Hepatocyte (in vitro differentiated cells): ENCODE data around the gene GLCE. TPM values are rescaled to one million over a fixed set of nuclear protein-coding genes. Genes with fewer than 3 reads are reported as not detected.
A peak's percentile ranks its signal among the peaks of the same experiment; 100 is the strongest.

Experiments
- DNase-seq: peaks from one replicate; pipeline ENCODE4 v3.0.0-alpha.2; 2016; ENCODE audit warnings: low spot score
- H2AFZ ChIP-seq: fragments of 200-600 bp; sonication (generic); 2 replicates; pipeline ENCODE4 v1.6.0; 2016; ENCODE audit warnings: antibody characterized with exemption, mild to moderate bottlenecking
- H3K27ac ChIP-seq: fragments of 200-600 bp; sonication (generic); 2 replicates; pipeline ENCODE4 v1.5.1; 2016; ENCODE audit warnings: mild to moderate bottlenecking
- H3K27me3 ChIP-seq: fragments of 200-600 bp; sonication (generic); 2 replicates; pipeline ENCODE4 v1.6.1; 2016
- H3K36me3 ChIP-seq: fragments of 200-600 bp; sonication (generic); replicated peaks from 2 replicates; pipeline ENCODE4 v1.5.1; 2016; ENCODE audit warnings: low read depth; ENCODE audit not compliant: insufficient read depth
- H3K4me1 ChIP-seq: fragments of 200-600 bp; sonication (generic); 2 replicates; pipeline ENCODE4 v1.5.1; 2016; ENCODE audit warnings: mild to moderate bottlenecking, moderate library complexity; ENCODE audit not compliant: insufficient read depth
- H3K4me2 ChIP-seq: fragments of 200-600 bp; sonication (generic); 2 replicates; pipeline ENCODE4 v1.6.0; 2016
- H3K4me3 ChIP-seq: fragments of 200-600 bp; sonication (generic); 2 replicates; pipeline ENCODE4 v1.5.1; 2016; ENCODE audit warnings: mild to moderate bottlenecking
- H3K79me2 ChIP-seq: fragments of 200-600 bp; sonication (generic); 2 replicates; pipeline ENCODE4 v1.6.0; 2017; ENCODE audit warnings: mild to moderate bottlenecking
- H3K9me2 ChIP-seq: fragments of 200-600 bp; sonication (generic); replicated peaks from 2 replicates; pipeline ENCODE4 v1.6.0; 2017; ENCODE audit warnings: mild to moderate bottlenecking; ENCODE audit not compliant: insufficient read depth
- H3K9me3 ChIP-seq: fragments of 200-600 bp; sonication (generic); 2 replicates; pipeline ENCODE4 v1.5.1; 2016; ENCODE audit warnings: low read depth, mild to moderate bottlenecking
- H4K20me1 ChIP-seq: fragments of 200-600 bp; sonication (generic); 2 replicates; pipeline ENCODE4 v1.6.0; 2016; ENCODE audit warnings: mild to moderate bottlenecking; ENCODE audit not compliant: insufficient read depth, poor library complexity, severe bottlenecking
- EZH2 ChIP-seq: fragments of 200-600 bp; sonication (generic); IDR thresholded peaks from 2 replicates; pipeline ENCODE4 v1.6.1; 2016; ENCODE audit warnings: antibody characterized with exemption, mild to moderate bottlenecking, borderline replicate concordance
- EZH2phosphoT487 ChIP-seq: fragments of 200-600 bp; sonication (generic); IDR thresholded peaks from one replicate; pipeline ENCODE4 v1.6.1; 2018; ENCODE audit warnings: antibody characterized with exemption, mild to moderate bottlenecking, low read depth, moderate library complexity; ENCODE audit not compliant: unreplicated experiment, severe bottlenecking
- WGBS: methylation state at CpG from one replicate; pipeline ENCODE4 v1.1.6; 2016; ENCODE audit warnings: low lambda C conversion rate; ENCODE audit errors: missing lambda C conversion rate; 5-methylcytosine and 5-hydroxymethylcytosine counted together
- polyA plus RNA-seq: library from polyadenylated mRNA; unstranded; fragments of >200 nt; fragmentation: Nextera tagmentation; extraction: Ambion mirVana; gene quantifications from 2 replicates; pipeline ENCODE4 v1.2.1, GENCODE V29; 2016
- total RNA-seq: library from RNA; depleted of rRNA; stranded (reverse); fragments of >200 nt; gene quantifications from 2 replicates; pipeline ENCODE4 v1.2.3, GENCODE V29; 2014
- TF ChIP-seq, protein P1 (sequence below): fragments of 200-600 bp; sonication (generic); IDR thresholded peaks from 2 replicates; pipeline ENCODE4 v1.5.1; 2016; ENCODE audit warnings: antibody characterized with exemption, mild to moderate bottlenecking; ENCODE audit not compliant: poor library complexity

Gene GLCE
- total and polyA plus RNA-seq, 2 experiments from 2014 or later: 14.4 to 37.9 TPM

DNA sequence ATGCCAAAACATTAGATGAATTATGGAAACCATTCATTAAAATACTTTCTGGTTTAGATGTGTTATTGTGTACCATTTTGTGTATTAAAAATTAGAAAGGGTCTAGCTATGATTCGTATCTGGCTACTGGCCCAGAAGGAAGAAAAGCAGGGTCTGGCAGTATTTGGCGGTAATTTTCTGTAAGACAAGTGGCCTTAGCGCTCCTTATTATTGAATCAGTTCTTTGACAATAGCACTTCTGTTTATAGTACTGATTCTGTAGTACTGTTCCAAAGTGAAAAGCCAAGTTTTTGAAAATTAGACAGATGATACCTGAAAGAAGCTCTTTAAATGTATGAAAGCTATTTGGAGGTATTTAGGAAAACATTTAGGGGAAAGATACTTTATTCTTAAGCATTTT, 10.2 kb downstream of the GLCE start:
- peaks cover under 1% of the 10 kb centered on the region for H3K4me1 ChIP-seq
- no peak for DNase-seq
- no peaks in the 10 kb centered on the region for H3K27me3 ChIP-seq
- no peaks in the 10 kb centered on the region for H3K36me3 ChIP-seq
- TF ChIP-seq EZH2phosphoT487: no peak
- 96% methylated on average over 3 of the region's 3 CpGs for WGBS
- no peaks in the 10 kb centered on the region for H3K9me3 ChIP-seq
- H3K4me3 ChIP-seq: no peak overlapping the region
- H3K4me2 ChIP-seq: no peak overlapping the region
- no peak overlapping the region for H2AFZ ChIP-seq
- peaks cover 91% of the 10 kb centered on the region for H3K79me2 ChIP-seq
- H3K27ac ChIP-seq: no peak overlapping the region
- H3K9me2 ChIP-seq: no peaks in the 10 kb centered on the region
- H4K20me1 ChIP-seq: peaks cover 5% of the 10 kb centered on the region

DNA sequence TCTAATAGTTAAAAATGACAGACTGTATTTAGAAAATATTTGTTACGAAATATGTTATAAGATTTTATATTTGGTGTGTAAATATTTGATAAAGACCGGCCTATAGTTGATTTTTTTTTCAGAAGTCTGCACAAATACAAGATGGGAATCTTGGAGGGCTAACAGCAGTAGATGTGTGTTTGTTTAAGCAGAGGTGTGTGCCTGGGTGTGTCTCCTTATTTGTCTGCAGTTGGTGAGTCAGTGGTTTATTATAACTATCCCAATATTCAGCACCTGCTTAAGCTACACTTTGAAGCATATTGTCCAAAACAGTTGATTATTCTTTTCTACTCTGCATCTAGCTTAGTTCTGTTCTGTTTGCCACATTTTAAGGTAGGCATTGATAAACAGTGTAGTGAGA, 12.4 kb downstream of the GLCE start:
- Histone ChIP-seq H2AFZ (no peak overlapping the region), H3K4me3 (no peak overlapping the region), H3K9me3 (no peaks in the 10 kb centered on the region), H3K27ac (peak overlapping the region; percentile 11), H3K79me2 (peaks cover 92% of the 10 kb centered on the region), H3K4me2 (peak overlapping the region; percentile 1), H3K4me1 (no peaks in the 10 kb centered on the region), H3K9me2 (no peaks in the 10 kb centered on the region), H3K27me3 (no peaks in the 10 kb centered on the region), H3K36me3 (no peaks in the 10 kb centered on the region), H4K20me1 (no peaks in the 10 kb centered on the region)
- TF ChIP-seq, protein P1, sequence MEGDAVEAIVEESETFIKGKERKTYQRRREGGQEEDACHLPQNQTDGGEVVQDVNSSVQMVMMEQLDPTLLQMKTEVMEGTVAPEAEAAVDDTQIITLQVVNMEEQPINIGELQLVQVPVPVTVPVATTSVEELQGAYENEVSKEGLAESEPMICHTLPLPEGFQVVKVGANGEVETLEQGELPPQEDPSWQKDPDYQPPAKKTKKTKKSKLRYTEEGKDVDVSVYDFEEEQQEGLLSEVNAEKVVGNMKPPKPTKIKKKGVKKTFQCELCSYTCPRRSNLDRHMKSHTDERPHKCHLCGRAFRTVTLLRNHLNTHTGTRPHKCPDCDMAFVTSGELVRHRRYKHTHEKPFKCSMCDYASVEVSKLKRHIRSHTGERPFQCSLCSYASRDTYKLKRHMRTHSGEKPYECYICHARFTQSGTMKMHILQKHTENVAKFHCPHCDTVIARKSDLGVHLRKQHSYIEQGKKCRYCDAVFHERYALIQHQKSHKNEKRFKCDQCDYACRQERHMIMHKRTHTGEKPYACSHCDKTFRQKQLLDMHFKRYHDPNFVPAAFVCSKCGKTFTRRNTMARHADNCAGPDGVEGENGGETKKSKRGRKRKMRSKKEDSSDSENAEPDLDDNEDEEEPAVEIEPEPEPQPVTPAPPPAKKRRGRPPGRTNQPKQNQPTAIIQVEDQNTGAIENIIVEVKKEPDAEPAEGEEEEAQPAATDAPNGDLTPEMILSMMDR: no peak
- TF ChIP-seq EZH2phosphoT487 (no peak), EZH2 (no peak)
- DNase-seq: no peak
- WGBS: 49% methylated on average over 2 of the region's 2 CpGs

- TF ChIP-seq, protein P1: no peak
- no peak for TF ChIP-seq EZH2
- no peak for TF ChIP-seq EZH2phosphoT487
- no peak overlapping the region for H3K27ac ChIP-seq
- no peaks in the 10 kb centered on the region for H3K4me1 ChIP-seq
- H3K4me3 ChIP-seq: no peak overlapping the region
- H2AFZ ChIP-seq: no peak overlapping the region
- H3K27me3 ChIP-seq: no peaks in the 10 kb centered on the region
- peaks cover 3% of the 10 kb centered on the region for H4K20me1 ChIP-seq
- H3K79me2 ChIP-seq: peaks cover 92% of the 10 kb centered on the region
- no peaks in the 10 kb centered on the region for H3K36me3 ChIP-seq
- no peaks in the 10 kb centered on the region for H3K9me3 ChIP-seq
- no peaks in the 10 kb centered on the region for H3K9me2 ChIP-seq
- no peak overlapping the region for H3K4me2 ChIP-seq
- no peak for DNase-seq
Observed at GRCh38 chr15:69175536-69175935, 15.1 kb downstream of the GLCE start.

- peaks cover 76% of the 10 kb centered on the region for H3K79me2 ChIP-seq
- no peak overlapping the region for H3K27ac ChIP-seq
- no peak for TF ChIP-seq EZH2
- TF ChIP-seq, protein P1: no peak
- no peak for TF ChIP-seq EZH2phosphoT487
- H2AFZ ChIP-seq: no peak overlapping the region
- no peaks in the 10 kb centered on the region for H3K36me3 ChIP-seq
- H3K27me3 ChIP-seq: no peaks in the 10 kb centered on the region
- no peak overlapping the region for H3K4me3 ChIP-seq
- no peaks in the 10 kb centered on the region for H3K9me2 ChIP-seq
- peaks cover 3% of the 10 kb centered on the region for H4K20me1 ChIP-seq
- no peaks in the 10 kb centered on the region for H3K9me3 ChIP-seq
- H3K4me2 ChIP-seq: no peak overlapping the region
- no peak for DNase-seq
- no peaks in the 10 kb centered on the region for H3K4me1 ChIP-seq
Observed at GRCh38 chr15:69181424-69181823, 21.0 kb downstream of the GLCE start.
